Myometrial cell (primary cell): ENCODE results near the gene ADI1. TPM values are rescaled to one million over a fixed set of nuclear protein-coding genes. Genes with fewer than 3 reads are reported as not detected.

ENCODE experiments used
- total RNA-seq: library from RNA; depleted of rRNA; stranded (reverse); fragments of >200 nt; gene quantifications from 2 replicates; pipeline ENCODE4 v1.2.3, GENCODE V29; 2015

Gene ADI1, protein sequence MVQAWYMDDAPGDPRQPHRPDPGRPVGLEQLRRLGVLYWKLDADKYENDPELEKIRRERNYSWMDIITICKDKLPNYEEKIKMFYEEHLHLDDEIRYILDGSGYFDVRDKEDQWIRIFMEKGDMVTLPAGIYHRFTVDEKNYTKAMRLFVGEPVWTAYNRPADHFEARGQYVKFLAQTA
- 63.4 and 81.9 TPM in 2 replicates for total RNA-seq

DNA sequence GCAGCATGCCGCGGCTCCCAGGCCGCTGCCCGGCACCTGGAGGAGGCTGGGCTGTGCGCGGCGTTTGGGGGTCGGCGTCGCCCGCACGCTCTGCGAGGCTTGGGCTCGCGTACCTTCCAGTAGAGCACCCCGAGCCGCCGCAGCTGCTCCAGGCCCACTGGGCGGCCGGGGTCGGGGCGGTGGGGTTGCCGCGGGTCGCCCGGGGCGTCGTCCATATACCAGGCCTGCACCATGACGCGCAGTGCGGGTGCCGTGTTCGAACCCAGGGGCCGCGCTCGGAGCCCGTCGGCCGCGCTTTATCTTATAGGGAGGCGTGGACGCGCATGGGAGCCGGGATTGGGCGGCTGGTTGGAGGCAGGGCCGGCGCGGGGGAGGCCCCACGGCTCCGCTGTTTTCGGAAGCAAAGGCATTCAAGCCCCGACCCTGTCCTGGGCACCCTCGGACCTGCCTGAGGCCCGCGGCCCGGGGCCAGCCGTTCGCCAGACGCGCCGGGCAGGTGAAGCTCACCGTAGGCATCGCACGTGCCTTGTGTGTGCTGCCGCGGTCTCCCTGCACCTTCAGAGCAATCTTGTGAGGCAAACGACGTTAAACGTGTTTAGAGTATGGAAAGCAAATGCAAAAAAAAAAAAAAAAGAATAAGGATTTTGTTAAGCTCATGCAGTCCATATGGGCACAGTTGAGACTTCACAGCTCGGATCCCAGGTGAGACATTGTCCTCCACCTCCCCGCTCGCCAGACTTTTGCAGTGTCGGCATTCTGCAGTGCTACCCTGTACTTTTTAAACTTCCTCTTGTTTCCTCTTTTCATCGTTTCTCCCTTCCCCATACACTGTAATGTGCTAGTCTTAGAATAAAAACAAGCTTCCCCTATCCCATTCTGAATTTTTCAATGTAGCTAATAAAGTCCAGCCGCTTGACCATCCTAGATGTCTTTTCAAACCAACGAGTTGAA, at the start of gene ADI1:
Gene ADI1 (minus strand): TSS at position 277 of the 951 bp plus-strand sequence. CDS start 44 bp downstream, at position 233.

DNA sequence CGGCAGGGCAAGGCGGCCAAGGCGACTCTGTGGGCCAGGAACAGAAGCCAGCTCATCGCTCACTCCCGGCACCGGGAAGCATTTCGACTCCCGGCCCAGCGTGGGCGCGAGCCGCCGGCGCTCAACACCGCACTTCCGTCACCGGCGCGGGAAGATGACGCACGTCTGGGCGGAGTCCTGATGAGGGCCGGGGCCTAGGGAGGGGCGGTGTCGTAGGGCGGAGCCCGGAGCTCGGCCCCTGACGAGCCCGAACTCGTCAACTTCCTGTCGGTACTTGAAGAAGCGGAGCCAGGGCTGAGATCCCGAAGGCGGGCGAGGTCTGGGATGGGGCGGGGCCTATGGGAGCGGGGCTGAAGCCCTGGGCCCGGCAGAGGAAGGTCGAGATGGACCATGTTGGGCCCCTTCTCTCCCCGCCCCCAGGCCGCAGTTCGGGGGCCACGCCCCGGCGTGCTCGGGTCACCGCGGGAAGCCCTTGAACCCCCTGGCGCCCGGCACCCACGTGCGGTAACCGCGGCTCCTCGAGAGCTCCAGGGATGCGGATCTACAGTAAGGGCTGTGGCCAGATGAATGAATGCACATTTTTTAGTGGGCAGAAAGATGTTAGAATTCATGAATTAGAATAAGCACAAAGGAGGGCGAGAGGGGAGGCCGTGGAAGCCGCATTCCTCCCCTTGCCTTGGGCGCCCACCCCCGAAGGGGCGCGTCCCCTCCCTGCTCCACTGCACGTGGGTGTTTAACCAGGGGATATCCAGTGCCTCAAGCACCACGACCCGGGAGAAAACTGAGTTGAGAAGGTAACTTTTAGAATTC, 39.1 kb upstream of the ADI1 start, which contains the start of gene RNASEH1:
Gene RNASEH1 (minus strand): TSS at position 129 of the 810 bp plus-strand sequence. CDS start 73 bp downstream, at position 56.

Other genes with a start within 250 kb of the ADI1 start
- 66.3 and 86.2 TPM in 2 replicates for gene EIPR1, start 141.7 kb downstream of the ADI1 start, total RNA-seq
- 76.1 and 83.3 TPM in 2 replicates for gene TRAPPC12, start 139.8 kb downstream of the ADI1 start, total RNA-seq
- 30.3 and 34.0 TPM in 2 replicates for gene RNASEH1, start 38.8 kb upstream of the ADI1 start, total RNA-seq
- gene RPS7, start 55.7 kb upstream of the ADI1 start, total RNA-seq = 3,034 and 3,602 TPM in 2 replicates
- gene COLEC11, start 75.6 kb upstream of the ADI1 start, total RNA-seq = 0.89 TPM in 1 of 2 replicates, not detected in the other
- not detected in 2 replicates for gene ALLC, start 138.7 kb upstream of the ADI1 start, total RNA-seq
- gene DCDC2C, start 184.0 kb upstream of the ADI1 start, total RNA-seq = not detected in 2 replicates